K562 (cell line): ENCODE data around the gene TIMM50. TPM values are rescaled to one million over a fixed set of nuclear protein-coding genes. Genes with fewer than 3 reads are reported as not detected.

Experiments
- ARNT ChIP-seq, 2 experiments: fragments of 450-650 bp; IDR thresholded peaks; 2 replicates each; pipeline ENCODE4 v1.6.1; 2016; ENCODE audit warnings: mild to moderate bottlenecking in 1 of 2
- ASH1L ChIP-seq: fragments of 450-650 bp; IDR thresholded peaks from 2 replicates; pipeline ENCODE4 v1.6.1; 2018; ENCODE audit warnings: borderline replicate concordance, mild to moderate bottlenecking, low read depth; ENCODE audit not compliant: partially characterized antibody
- ELF2 ChIP-seq: fragments of 250-450 bp; sonication (Bioruptor Pico); IDR thresholded peaks from 2 replicates; pipeline ENCODE4 v1.5.0; 2021; ENCODE audit warnings: mild to moderate bottlenecking
- ELK3 ChIP-seq: fragments of 450-650 bp; formaldehyde crosslinking; IDR thresholded peaks from 2 replicates; pipeline ENCODE4 v1.4.0; 2020; ENCODE audit warnings: mild to moderate bottlenecking
- EP400 ChIP-seq: fragments of 450-650 bp; IDR thresholded peaks from 2 replicates; pipeline ENCODE4 v1.6.1; 2017; ENCODE audit warnings: antibody characterized with exemption, mild to moderate bottlenecking, moderate library complexity
- GTF2A2 ChIP-seq: IDR thresholded peaks from 2 replicates; pipeline ENCODE4 v1.6.1; 2016; ENCODE audit warnings: mild to moderate bottlenecking, missing genetic modification characterization, missing compliant biosample characterization
- HEY1 ChIP-seq: fragments of 250-450 bp; sonication (Bioruptor Pico); IDR thresholded peaks from 2 replicates; pipeline ENCODE4 v1.5.0; 2020; ENCODE audit warnings: mild to moderate bottlenecking, moderate library complexity, borderline replicate concordance
- HINFP ChIP-seq: fragments of 450-650 bp; conservative IDR thresholded peaks from 2 replicates; pipeline ENCODE4 v1.6.1; 2016; ENCODE audit warnings: missing genetic modification characterization, low read depth, mild to moderate bottlenecking, control low read depth, missing compliant biosample characterization
- HNRNPUL1 ChIP-seq: fragments of 200-400 bp; formaldehyde crosslinking; IDR thresholded peaks from 2 replicates; pipeline ENCODE4 v1.6.1; 2017; ENCODE audit warnings: low read length
- KDM1A ChIP-seq, 2 experiments: fragments of 450-650 bp; IDR thresholded peaks; 2 replicates each; pipeline ENCODE4 v1.6.1; 2016; ENCODE audit warnings: mild to moderate bottlenecking in 2 of 2
- MCM7 ChIP-seq, 2 experiments: fragments of 450-650 bp; IDR thresholded peaks; 2 replicates each; pipeline ENCODE4 v1.6.1; 2016 to 2018
- MED1 ChIP-seq: sonication (generic); formaldehyde crosslinking; IDR thresholded peaks from 2 replicates; pipeline ENCODE4 v1.8.1; 2023; ENCODE audit warnings: missing genetic modification reagents, borderline replicate concordance
- NRF1 ChIP-seq, 2 experiments: fragments of 450-650 bp; IDR thresholded peaks in 1 of 2; conservative IDR thresholded peaks in 1 of 2; 2 replicates each; pipeline ENCODE4 v1.6.1; 2014; ENCODE audit warnings: mild to moderate bottlenecking in 2 of 2
- SAFB ChIP-seq: fragments of 200-400 bp; formaldehyde crosslinking; IDR thresholded peaks from 2 replicates; pipeline ENCODE4 v1.6.1; 2017; ENCODE audit warnings: low read depth, low read length, borderline replicate concordance
- SMARCA4 ChIP-seq: fragments of 450-650 bp; IDR thresholded peaks from 2 replicates; pipeline ENCODE4 v1.6.1; 2016
- SPI1 ChIP-seq: IDR thresholded peaks from 2 replicates; pipeline ENCODE4 v1.6.1; 2011; ENCODE audit warnings: low read depth, low read length, control low read depth, borderline replicate concordance
- TFAP4 ChIP-seq: sonication (generic); formaldehyde crosslinking; IDR thresholded peaks from 2 replicates; pipeline ENCODE4 v1.8.0; 2022; ENCODE audit warnings: missing genetic modification reagents, mild to moderate bottlenecking, moderate library complexity, borderline replicate concordance
- ZNF347 ChIP-seq: fragments of 450-650 bp; formaldehyde crosslinking; IDR thresholded peaks from 2 replicates; pipeline ENCODE4 v1.4.0; 2020; ENCODE audit warnings: low read depth, mild to moderate bottlenecking, moderate library complexity
- ZNF431 ChIP-seq: sonication (generic); formaldehyde crosslinking; IDR thresholded peaks from 2 replicates; pipeline ENCODE4 v1.8.0; 2022; ENCODE audit warnings: mild to moderate bottlenecking, missing genetic modification reagents
- ZNF589 ChIP-seq: fragments of 200-800 bp; sonication (Bioruptor generic); IDR thresholded peaks from 2 replicates; pipeline ENCODE4 v1.6.1; 2016; ENCODE audit warnings: low read depth, missing genetic modification characterization, missing compliant biosample characterization
- polyA plus RNA-seq, 8 experiments: library from polyadenylated mRNA; depleted of rRNA in 4 of 8; stranded (reverse) in 5 of 8; unstranded in 3 of 8; fragments of >200 nt; fragmentation: Nextera tagmentation in 2 of 8; fragmentation: Illumina TruSeq in 1 of 8; extraction: Ambion mirVana in 2 of 8; extraction: Trizol in 1 of 8; gene quantifications; 2 replicates each; pipeline versions ENCODE4 v1.2.1 to v1.2.3, GENCODE V29; 2011 to 2014; ENCODE audit warnings: inconsistent platforms in 1 of 8, missing spikeins in 1 of 8
- total RNA-seq, 7 experiments: library from RNA; depleted of rRNA in 6 of 7; stranded (reverse); fragments of >200 nt in 6 of 7; fragmentation: Illumina TruSeq in 2 of 7; extraction: Trizol in 2 of 7; gene quantifications; 2 replicates each; pipeline versions ENCODE4 v1.2.1 to v1.2.3, GENCODE V29; 2011 to 2021; ENCODE audit warnings: low replicate concordance in 1 of 7
- TF ChIP-seq, protein P1 (sequence below): sonication (generic); formaldehyde crosslinking; IDR thresholded peaks from 2 replicates; pipeline ENCODE4 v1.8.1; 2023; ENCODE audit warnings: mild to moderate bottlenecking, missing genetic modification reagents
- TF ChIP-seq, protein P2 (sequence below): fragments of 250-450 bp; sonication (Bioruptor Pico); IDR thresholded peaks from 2 replicates; pipeline ENCODE4 v1.8.0; 2022; ENCODE audit warnings: moderate library complexity, mild to moderate bottlenecking, inconsistent platforms

TIMM50 gene
- total and polyA plus RNA-seq, 9 of the 15 experiments (the other 6 are each of a cell fraction or from before 2014, with no cell fraction given): 28.3 to 221 (median 170) TPM

GRCh38 chr19:39435499-39436349 lies 44.9 kb upstream of the TIMM50 start, which contains the start of gene RPS16 (continued):
- no peak for TF ChIP-seq HEY1 (CRISPR knock-in tag)
- no peak for TF ChIP-seq MCM7 (IDR thresholded peaks at IDR 0.05)
- TF ChIP-seq ZNF347 (CRISPR knock-in tag): no peak
- TF ChIP-seq EP400: peak; percentile 99
- TF ChIP-seq, protein P1, sequence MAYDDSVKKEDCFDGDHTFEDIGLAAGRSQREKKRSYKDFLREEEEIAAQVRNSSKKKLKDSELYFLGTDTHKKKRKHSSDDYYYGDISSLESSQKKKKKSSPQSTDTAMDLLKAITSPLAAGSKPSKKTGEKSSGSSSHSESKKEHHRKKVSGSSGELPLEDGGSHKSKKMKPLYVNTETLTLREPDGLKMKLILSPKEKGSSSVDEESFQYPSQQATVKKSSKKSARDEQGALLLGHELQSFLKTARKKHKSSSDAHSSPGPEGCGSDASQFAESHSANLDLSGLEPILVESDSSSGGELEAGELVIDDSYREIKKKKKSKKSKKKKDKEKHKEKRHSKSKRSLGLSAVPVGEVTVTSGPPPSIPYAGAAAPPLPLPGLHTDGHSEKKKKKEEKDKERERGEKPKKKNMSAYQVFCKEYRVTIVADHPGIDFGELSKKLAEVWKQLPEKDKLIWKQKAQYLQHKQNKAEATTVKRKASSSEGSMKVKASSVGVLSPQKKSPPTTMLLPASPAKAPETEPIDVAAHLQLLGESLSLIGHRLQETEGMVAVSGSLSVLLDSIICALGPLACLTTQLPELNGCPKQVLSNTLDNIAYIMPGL: no peak
- peak; percentile 90 for TF ChIP-seq TFAP4 (CRISPR knock-in tag)
- peak; percentile 71 for TF ChIP-seq SPI1
- TF ChIP-seq, protein P2, sequence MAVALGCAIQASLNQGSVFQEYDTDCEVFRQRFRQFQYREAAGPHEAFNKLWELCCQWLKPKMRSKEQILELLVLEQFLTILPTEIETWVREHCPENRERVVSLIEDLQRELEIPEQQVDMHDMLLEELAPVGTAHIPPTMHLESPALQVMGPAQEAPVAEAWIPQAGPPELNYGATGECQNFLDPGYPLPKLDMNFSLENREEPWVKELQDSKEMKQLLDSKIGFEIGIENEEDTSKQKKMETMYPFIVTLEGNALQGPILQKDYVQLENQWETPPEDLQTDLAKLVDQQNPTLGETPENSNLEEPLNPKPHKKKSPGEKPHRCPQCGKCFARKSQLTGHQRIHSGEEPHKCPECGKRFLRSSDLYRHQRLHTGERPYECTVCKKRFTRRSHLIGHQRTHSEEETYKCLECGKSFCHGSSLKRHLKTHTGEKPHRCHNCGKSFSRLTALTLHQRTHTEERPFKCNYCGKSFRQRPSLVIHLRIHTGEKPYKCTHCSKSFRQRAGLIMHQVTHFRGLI: no peak
- TF ChIP-seq SMARCA4: no peak
- TF ChIP-seq NRF1 (conservative IDR thresholded peaks at IDR 0.05 in 1 of 2, IDR thresholded peaks at IDR 0.05 in 1 of 2): peak; percentile 96 to 97
- TF ChIP-seq ZNF431 (CRISPR knock-in tag): no peak
- peak; percentile 33; the same call in 1 of the 2 replicates for TF ChIP-seq SAFB
- no peak for TF ChIP-seq MED1
- TF ChIP-seq GTF2A2: no peak
- peak; percentile 38; the same call in 1 of the 2 replicates for TF ChIP-seq ZNF589 (CRISPR knock-in tag)
- TF ChIP-seq HINFP (tag): peak; percentile 99
- no peak for TF ChIP-seq ASH1L
- TF ChIP-seq HNRNPUL1: no peak
- TF ChIP-seq ELF2 (CRISPR knock-in tag): peak; percentile 73
- TF ChIP-seq ELK3 (CRISPR knock-in tag): no peak
- no peak for TF ChIP-seq KDM1A (IDR thresholded peaks at IDR 0.05)
- TF ChIP-seq ARNT (IDR thresholded peaks at IDR 0.05): no peak
